Measurements from ENCODE around the gene BEX3. TPM values are rescaled to one million over a fixed set of nuclear protein-coding genes. Genes with fewer than 3 reads are reported as not detected.

BEX3 gene
- total and polyA plus RNA-seq, 2 experiments from 2014 or later: 427 to 714 TPM

Small RNA genes within 50 kb of the gene (small RNA-seq; reads per million reads assigned to genes)
- not detected for gene Z92846.1 (ENCODE audit: low replicate concordance)

Other genes starting within 250 kb of the BEX3 start
- gene BEX4, start 161.4 kb upstream of the BEX3 start, total RNA-seq (2014; rRNA removed; shearing (Covaris generic)): 39.3 and 46.8 TPM in 2 replicates
- 120 and 135 TPM in 2 replicates for gene BEX4, start 161.4 kb upstream of the BEX3 start, polyA plus RNA-seq (2016; fragmentation: Nextera tagmentation; extraction: Ambion mirVana)
- gene TCEAL8, start 121.4 kb upstream of the BEX3 start, total RNA-seq (2014; rRNA removed; shearing (Covaris generic)): 105 and 135 TPM in 2 replicates
- gene TCEAL8, start 121.4 kb upstream of the BEX3 start, polyA plus RNA-seq (2016; fragmentation: Nextera tagmentation; extraction: Ambion mirVana): 164 and 168 TPM in 2 replicates
- gene TCEAL5, start 99.8 kb upstream of the BEX3 start, total RNA-seq (2014; rRNA removed; shearing (Covaris generic)): 1.8 and 2.0 TPM in 2 replicates
- gene TCEAL5, start 99.8 kb upstream of the BEX3 start, polyA plus RNA-seq (2016; fragmentation: Nextera tagmentation; extraction: Ambion mirVana): 20.8 and 22.4 TPM in 2 replicates
- gene BEX2, start 65.5 kb upstream of the BEX3 start, total RNA-seq (2014; rRNA removed; shearing (Covaris generic)): 37.5 and 49.8 TPM in 2 replicates
- 87.9 and 99.5 TPM in 2 replicates for gene BEX2, start 65.5 kb upstream of the BEX3 start, polyA plus RNA-seq (2016; fragmentation: Nextera tagmentation; extraction: Ambion mirVana)
- 7.3 and 16.5 TPM in 2 replicates for gene TCEAL7, start 46.3 kb upstream of the BEX3 start, total RNA-seq (2014; rRNA removed; shearing (Covaris generic))
- gene TCEAL7, start 46.3 kb upstream of the BEX3 start, polyA plus RNA-seq (2016; fragmentation: Nextera tagmentation; extraction: Ambion mirVana): 17.2 and 20.2 TPM in 2 replicates
- gene TCEAL9, start 20.0 kb upstream of the BEX3 start, total RNA-seq (2014; rRNA removed; shearing (Covaris generic)): 31.6 and 37.1 TPM in 2 replicates
- gene TCEAL9, start 20.0 kb upstream of the BEX3 start, polyA plus RNA-seq (2016; fragmentation: Nextera tagmentation; extraction: Ambion mirVana): 174 and 184 TPM in 2 replicates
- gene RAB40A, start 143.0 kb downstream of the BEX3 start, total RNA-seq (2014; rRNA removed; shearing (Covaris generic)): not detected in 2 replicates
- 1.1 and 2.0 TPM in 2 replicates for gene RAB40A, start 143.0 kb downstream of the BEX3 start, polyA plus RNA-seq (2016; fragmentation: Nextera tagmentation; extraction: Ambion mirVana)
- 18.0 and 25.4 TPM in 2 replicates for gene TCEAL4, start 209.0 kb downstream of the BEX3 start, total RNA-seq (2014; rRNA removed; shearing (Covaris generic))
- 125 and 148 TPM in 2 replicates for gene TCEAL4, start 209.0 kb downstream of the BEX3 start, polyA plus RNA-seq (2016; fragmentation: Nextera tagmentation; extraction: Ambion mirVana)
- 5.0 and 5.2 TPM in 2 replicates for gene TCEAL3, start 231.4 kb downstream of the BEX3 start, total RNA-seq (2014; rRNA removed; shearing (Covaris generic))
- 30.6 and 31.1 TPM in 2 replicates for gene TCEAL3, start 231.4 kb downstream of the BEX3 start, polyA plus RNA-seq (2016; fragmentation: Nextera tagmentation; extraction: Ambion mirVana)

Measured in GM23338 (cell line).